HepG2 (cell line): ENCODE measurements around the gene THAP10. TPM values are rescaled to one million over a fixed set of nuclear protein-coding genes. Genes with fewer than 3 reads are reported as not detected.

Experiments used
- ATAC-seq: fragments of 200-7000 bp; cut with Tn5 transposase; 3 replicates; pipeline ENCODE4 v1.9.1; 2020; ENCODE audit warnings: mild to moderate bottlenecking, moderate library complexity
- BruUV-seq: library from RNA; stranded (reverse); fragments of 400-500 nt; replicated peaks from 2 replicates; lab custom pipeline; 2021; lab: Mats Ljungman, UMichigan
- CTCF ChIA-PET: fragments of 300-600 bp; formaldehyde crosslinking; extraction: SDS; loops from one replicate; lab custom pipeline; 2021; ENCODE audit warnings: low total read pairs, inconsistent platforms, low intra/inter-chr PET ratio; lab: Yijun Ruan, JAX
- POLR2A ChIA-PET: fragments of 350-600 bp; sonication (Branson Sonifier 250); formaldehyde crosslinking; loops from one replicate; lab custom pipeline; 2020; ENCODE audit warnings: antibody characterized with exemption, inconsistent platforms; lab: Yijun Ruan, JAX
- DNase-seq: peaks from one replicate; pipeline ENCODE4 v3.0.0-alpha.2; 2015; ENCODE audit warnings: low spot score
- FAIRE-seq: peaks from 3 replicates; lab custom pipeline; 2011; peaks lifted over from hg19 to GRCh38; lab: Jason Lieb, UNC
- H2AFZ ChIP-seq: one replicate; pipeline ENCODE4 v1.6.1; 2011; ENCODE audit warnings: low read length, inconsistent platforms
- H3K27ac ChIP-seq: fragments of 300-600 bp; 3 replicates; pipeline ENCODE4 v1.8.0; 2011; ENCODE audit warnings: mixed run types, mild to moderate bottlenecking, mixed read lengths, low read length, inconsistent platforms; ENCODE audit not compliant: insufficient read depth; ENCODE audit errors: extremely low read length
- H3K27me3 ChIP-seq, 2 experiments: fragments of 200-600 bp in 1 of 2; 2 replicates in 1 of 2; 3 replicates in 1 of 2; pipeline versions ENCODE4 v1.6.0 to v1.8.0; 2011; ENCODE audit warnings: low read length in 2 of 2, mild to moderate bottlenecking in 2 of 2, moderate library complexity in 2 of 2, inconsistent platforms in 1 of 2; ENCODE audit not compliant: insufficient read depth in 2 of 2, control insufficient read depth in 1 of 2
- H3K36me3 ChIP-seq, 2 experiments: fragments of 200-600 bp in 1 of 2; replicated peaks in 1 of 2; 2 replicates in 1 of 2; 3 replicates in 1 of 2; pipeline versions ENCODE4 v1.5.1 to v1.8.0; 2011; ENCODE audit warnings: low read length in 2 of 2, inconsistent platforms in 1 of 2; ENCODE audit not compliant: insufficient read depth in 2 of 2, control insufficient read depth in 1 of 2
- H3K4me1 ChIP-seq: 2 replicates; pipeline ENCODE4 v1.5.1; 2012; ENCODE audit warnings: low read length, inconsistent platforms; ENCODE audit not compliant: insufficient read depth
- H3K4me2 ChIP-seq: 2 replicates; pipeline ENCODE4 v1.6.0; 2011; ENCODE audit warnings: low read depth, low read length, inconsistent platforms
- H3K4me3 ChIP-seq, 3 experiments: fragments of 200-600 bp in 1 of 3; sonication (generic), shearing (Covaris generic) in 1 of 3; replicated peaks in 1 of 3; 2 replicates each; pipeline ENCODE4 v1.5.1; 2011 to 2016; ENCODE audit warnings: low read length in 3 of 3, inconsistent platforms in 2 of 3, low read depth in 2 of 3, mild to moderate bottlenecking in 2 of 3, control low read depth in 1 of 3, mixed read lengths in 1 of 3; ENCODE audit not compliant: insufficient read depth in 1 of 3
- H3K79me2 ChIP-seq: one replicate; pipeline ENCODE4 v1.6.1; 2011; ENCODE audit warnings: low read length, inconsistent platforms; ENCODE audit not compliant: insufficient read depth
- H3K9ac ChIP-seq: 2 replicates; pipeline ENCODE4 v1.6.0; 2011; ENCODE audit warnings: mild to moderate bottlenecking, low read depth, low read length, inconsistent platforms; ENCODE audit not compliant: insufficient read depth
- H3K9me3 ChIP-seq: 2 replicates; pipeline ENCODE4 v1.5.1; 2012; ENCODE audit warnings: mild to moderate bottlenecking, low read length
- H4K20me1 ChIP-seq: 2 replicates; pipeline ENCODE4 v1.6.0; 2011; ENCODE audit warnings: inconsistent platforms, mild to moderate bottlenecking, low read length, moderate library complexity; ENCODE audit not compliant: insufficient read depth
- ARHGAP35 ChIP-seq: sonication (generic); formaldehyde crosslinking; IDR thresholded peaks from 2 replicates; pipeline ENCODE4 v1.9.0; 2022; ENCODE audit warnings: mild to moderate bottlenecking, inconsistent platforms, moderate library complexity, missing genetic modification reagents, borderline replicate concordance
- ATF7 ChIP-seq, 2 experiments: fragments of 450-650 bp in 1 of 2; sonication (generic) in 1 of 2; formaldehyde crosslinking in 1 of 2; IDR thresholded peaks; 2 replicates each; pipeline versions ENCODE4 v1.4.0 to v1.6.1; 2016 to 2020; ENCODE audit warnings: antibody characterized with exemption in 1 of 2, mild to moderate bottlenecking in 1 of 2, missing genetic modification reagents in 1 of 2
- FOXM1 ChIP-seq: sonication (generic); formaldehyde crosslinking; IDR thresholded peaks from 2 replicates; pipeline ENCODE4 v1.5.0; 2020; ENCODE audit warnings: missing genetic modification reagents
- KAT8 ChIP-seq: IDR thresholded peaks from 2 replicates; pipeline ENCODE4 v1.6.1; 2016; ENCODE audit warnings: missing genetic modification reagents, missing compliant biosample characterization
- MXD4 ChIP-seq: IDR thresholded peaks from 2 replicates; pipeline ENCODE4 v1.6.1; 2016; ENCODE audit warnings: mild to moderate bottlenecking, missing biosample characterization, missing genetic modification reagents
- PHB2 ChIP-seq: fragments of 450-650 bp; IDR thresholded peaks from 2 replicates; pipeline ENCODE4 v1.6.1; 2018; ENCODE audit not compliant: partially characterized antibody
- RELA ChIP-seq: sonication (generic); formaldehyde crosslinking; IDR thresholded peaks from 2 replicates; pipeline ENCODE4 v1.4.0; 2020; ENCODE audit warnings: missing genetic modification reagents
- SCMH1 ChIP-seq: sonication (generic); formaldehyde crosslinking; IDR thresholded peaks from 2 replicates; pipeline ENCODE4 v1.9.0; 2021; ENCODE audit warnings: missing genetic modification reagents, mild to moderate bottlenecking, borderline replicate concordance
- TCF7 ChIP-seq: sonication (generic); IDR thresholded peaks from 2 replicates; pipeline ENCODE4 v1.6.1; 2016; ENCODE audit warnings: antibody characterized with exemption, low read depth
- ZNF3 ChIP-seq: IDR thresholded peaks from 2 replicates; pipeline ENCODE4 v1.7.0; 2017; ENCODE audit warnings: inconsistent platforms
- ZNF432 ChIP-seq: sonication (generic); formaldehyde crosslinking; IDR thresholded peaks from 2 replicates; pipeline ENCODE4 v1.5.0; 2020; ENCODE audit warnings: missing genetic modification reagents, mild to moderate bottlenecking, borderline replicate concordance
- ZNF576 ChIP-seq: sonication (generic); formaldehyde crosslinking; IDR thresholded peaks from 2 replicates; pipeline ENCODE4 v1.4.0; 2020; ENCODE audit warnings: mild to moderate bottlenecking, missing genetic modification reagents
- ZNF619 ChIP-seq: sonication (generic); formaldehyde crosslinking; IDR thresholded peaks from 2 replicates; pipeline ENCODE4 v1.4.0; 2020; ENCODE audit warnings: mild to moderate bottlenecking, missing genetic modification reagents
- WGBS: methylation state at CpG from one replicate; pipeline ENCODE4 v1.1.6; 2017; ENCODE audit warnings: low lambda C conversion rate; 5-methylcytosine and 5-hydroxymethylcytosine counted together
- in situ Hi-C: cut with HindIII; loops from 2 replicates; pipeline ENCODE4 v1.10.0; 2017; ENCODE audit warnings: low pct_unique_long_range_greater_than_20kb; ENCODE audit not compliant: extremely low pct_ligation_motif_present
- intact Hi-C: fragments of 100-400 bp; cut with micrococcal nuclease; formaldehyde crosslinking; loops from one replicate; pipeline ENCODE4 v1.10.0; 2022; ENCODE audit not compliant: unreplicated experiment
- polyA plus RNA-seq, 8 experiments: library from polyadenylated mRNA; depleted of rRNA in 3 of 8; stranded (reverse) in 7 of 8; unstranded in 1 of 8; fragments of >200 nt; fragmentation: Illumina TruSeq in 4 of 8; extraction: Trizol in 4 of 8; gene quantifications; 2 replicates each; pipeline versions ENCODE4 v1.2.1 to v1.2.3, GENCODE V29; 2011 to 2016; ENCODE audit warnings: low read depth in 4 of 8, missing spikeins in 1 of 8, mixed read lengths in 1 of 8; ENCODE audit not compliant: insufficient read depth in 1 of 8
- total RNA-seq, 5 experiments: library from RNA; depleted of rRNA; stranded (reverse); fragments of >200 nt; fragmentation: Illumina TruSeq; extraction: Trizol; gene quantifications; 2 replicates each; pipeline ENCODE4 v1.2.3, GENCODE V29; 2016; ENCODE audit warnings: low read depth in 1 of 5
- TF ChIP-seq, protein P1 (sequence below): sonication (generic); formaldehyde crosslinking; IDR thresholded peaks from 2 replicates; pipeline ENCODE4 v1.4.0; 2020; ENCODE audit warnings: missing genetic modification reagents, borderline replicate concordance

THAP10 gene
- total and polyA plus RNA-seq, 2 of the 13 experiments (the other 11 are each of a cell fraction or from before 2014, with no cell fraction given), result 0.64 to 0.69 TPM

GRCh38 chr15:70892912-70893560 is 803 bp upstream of the THAP10 start:
- H3K9ac ChIP-seq, result no peak overlapping the region
- no peak overlapping the region for H3K27ac ChIP-seq
- no TSS peak for BruUV-seq
- peaks cover 9% of the 10 kb centered on the region for H3K79me2 ChIP-seq
- H3K4me1 ChIP-seq, result peaks cover 20% of the 10 kb centered on the region
- H3K4me3 ChIP-seq, result peak overlapping the region; percentile 82 to 98 (median 94)
- TF ChIP-seq, protein P1, sequence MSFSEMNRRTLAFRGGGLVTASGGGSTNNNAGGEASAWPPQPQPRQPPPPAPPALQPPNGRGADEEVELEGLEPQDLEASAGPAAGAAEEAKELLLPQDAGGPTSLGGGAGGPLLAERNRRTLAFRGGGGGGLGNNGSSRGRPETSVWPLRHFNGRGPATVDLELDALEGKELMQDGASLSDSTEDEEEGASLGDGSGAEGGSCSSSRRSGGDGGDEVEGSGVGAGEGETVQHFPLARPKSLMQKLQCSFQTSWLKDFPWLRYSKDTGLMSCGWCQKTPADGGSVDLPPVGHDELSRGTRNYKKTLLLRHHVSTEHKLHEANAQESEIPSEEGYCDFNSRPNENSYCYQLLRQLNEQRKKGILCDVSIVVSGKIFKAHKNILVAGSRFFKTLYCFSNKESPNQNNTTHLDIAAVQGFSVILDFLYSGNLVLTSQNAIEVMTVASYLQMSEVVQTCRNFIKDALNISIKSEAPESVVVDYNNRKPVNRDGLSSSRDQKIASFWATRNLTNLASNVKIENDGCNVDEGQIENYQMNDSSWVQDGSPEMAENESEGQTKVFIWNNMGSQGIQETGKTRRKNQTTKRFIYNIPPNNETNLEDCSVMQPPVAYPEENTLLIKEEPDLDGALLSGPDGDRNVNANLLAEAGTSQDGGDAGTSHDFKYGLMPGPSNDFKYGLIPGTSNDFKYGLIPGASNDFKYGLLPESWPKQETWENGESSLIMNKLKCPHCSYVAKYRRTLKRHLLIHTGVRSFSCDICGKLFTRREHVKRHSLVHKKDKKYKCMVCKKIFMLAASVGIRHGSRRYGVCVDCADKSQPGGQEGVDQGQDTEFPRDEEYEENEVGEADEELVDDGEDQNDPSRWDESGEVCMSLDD (CRISPR knock-in tag), result no peak
- TF ChIP-seq MXD4 (CRISPR knock-in tag) (no peak), ZNF3 (no peak), ARHGAP35 (no peak), TCF7 (no peak), ZNF619 (CRISPR knock-in tag) (no peak), FOXM1 (CRISPR knock-in tag) (no peak), KAT8 (CRISPR knock-in tag) (no peak), ZNF432 (no peak), SCMH1 (CRISPR knock-in tag) (no peak), PHB2 (no peak), ZNF576 (no peak), ATF7 (IDR thresholded peaks at IDR 0.05) (no peak), ATF7 (CRISPR knock-in tag; IDR thresholded peaks at IDR 0.05) (no peak), RELA (CRISPR knock-in tag) (no peak)
- 21% methylated on average over 10 of the region's 10 CpGs for WGBS
- ChIA-PET CTCF (no interaction called here), POLR2A (interaction anchor here (1.1 kb wide), 1 partner anchor 9 kb away, joined by 3 read pairs; no protein-coding TSS in a partner anchor)
- no peaks in the 10 kb centered on the region for H3K27me3 ChIP-seq
- peak overlapping the region; percentile 89 for H3K4me2 ChIP-seq
- in situ Hi-C loops, result no loop called here
- peak; percentile 6 for DNase-seq
- FAIRE-seq, result no peak
- intact Hi-C loops, result no loop called here
- no peaks in the 10 kb centered on the region for H3K36me3 ChIP-seq
- ATAC-seq, result no peak; the same call in 2 of the 3 replicates
- H4K20me1 ChIP-seq, result no peaks in the 10 kb centered on the region
- peak overlapping the region; percentile 71 for H2AFZ ChIP-seq
- H3K9me3 ChIP-seq, result no peaks in the 10 kb centered on the region
